ENCODE results near the gene CFAP53. TPM values are rescaled to one million over a fixed set of nuclear protein-coding genes. Genes with fewer than 3 reads are reported as not detected.

CFAP53 gene
- total RNA-seq: 0.35 TPM
- under 1 TPM in 1 of 4 donors, not detected in 3; 0.27 TPM for polyA plus RNA-seq

DNA sequence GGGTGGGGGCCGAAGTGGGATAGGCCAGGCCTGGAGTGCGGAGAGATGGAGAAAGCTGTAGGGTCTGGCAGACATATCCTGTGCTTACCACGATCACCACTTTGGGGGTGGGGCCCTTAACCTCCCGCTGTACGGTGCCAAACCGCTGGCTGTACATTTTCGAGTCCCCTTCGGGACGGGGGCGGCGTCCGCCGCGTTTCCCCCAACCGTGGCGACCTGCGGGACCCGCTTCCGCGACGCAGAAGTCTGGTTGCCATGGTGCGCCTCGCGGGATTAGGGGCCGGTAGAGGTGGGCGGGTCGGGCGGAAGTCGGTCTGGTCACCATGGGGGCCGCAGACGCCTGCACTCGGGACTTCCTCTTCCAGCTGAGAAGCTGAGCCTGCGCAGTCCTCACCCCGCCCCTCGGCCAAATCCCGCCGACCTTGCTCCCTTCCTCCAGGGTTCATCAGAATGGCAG lies at the start of gene CFAP53:
Gene CFAP53 (minus strand): TSS at position 248 of the 457 bp plus-strand sequence. CDS start 91 bp downstream, at position 157.
- H3K27ac Mint-ChIP-seq: peak within 1 kb of the TSS; percentile 29 to 89 (median 85)
- peak within 1 kb of the TSS; percentile 79 to 94 (median 88) for H3K4me3 Mint-ChIP-seq
- peaks cover 10% of the 10 kb centered on the region for H3K27me3 Mint-ChIP-seq
- ATAC-seq (ENCODE audit: low read depth in 2 of 2): peak; percentile 87 to 93
- Histone ChIP-seq H3K4me3 (ENCODE audit: low read depth, low read length) (peak within 1 kb of the TSS; percentile 67), H3K27ac (ENCODE audit: insufficient read depth, low read length, poor library complexity, severe bottlenecking) (peak within 1 kb of the TSS; percentile 50), H3K27me3 (ENCODE audit: control insufficient read depth, insufficient read depth, low read length) (no peaks in the 10 kb centered on the region), H3K4me1 (ENCODE audit: control insufficient read depth, insufficient read depth, low read length, poor library complexity, severe bottlenecking) (peaks cover 26% of the 10 kb centered on the region), H3K36me3 (ENCODE audit: control insufficient read depth, insufficient read depth, low read length) (peaks cover 19% of the 10 kb centered on the region), H3K9me3 (ENCODE audit: control insufficient read depth in 2 of 2, low read length in 2 of 2) (no peaks in the 10 kb centered on the region)
- no peaks in the 10 kb centered on the region for H3K9me3 Mint-ChIP-seq
- peak; percentile 77 to 92 (median 79) for DNase-seq
- peaks cover 13% of the 10 kb centered on the region for H3K36me3 Mint-ChIP-seq
- peaks cover 6 to 31% (median 20%) of the 10 kb centered on the region in 4 donors for H3K4me1 Mint-ChIP-seq

GRCh38 chr18:50315100-50315871 lies 49.0 kb upstream of the CFAP53 start:
- Histone ChIP-seq H3K9me3 (ENCODE audit: control insufficient read depth in 2 of 2, low read length in 2 of 2) (no peaks in the 10 kb centered on the region), H3K36me3 (ENCODE audit: control insufficient read depth, insufficient read depth, low read length) (no peaks in the 10 kb centered on the region), H3K27ac (ENCODE audit: insufficient read depth, low read length, poor library complexity, severe bottlenecking) (no peak overlapping the region), H3K4me1 (ENCODE audit: control insufficient read depth, insufficient read depth, low read length, poor library complexity, severe bottlenecking) (no peaks in the 10 kb centered on the region), H3K27me3 (ENCODE audit: control insufficient read depth, insufficient read depth, low read length) (peaks cover 33% of the 10 kb centered on the region), H3K4me3 (ENCODE audit: low read depth, low read length) (no peak overlapping the region)
- peaks cover 68% of the 10 kb centered on the region for H3K27me3 Mint-ChIP-seq
- DNase-seq (no peak), ATAC-seq (ENCODE audit: low read depth in 2 of 2) (no peak)
- H3K4me3 Mint-ChIP-seq: no peak overlapping the region
- H3K9me3 Mint-ChIP-seq: peaks cover 0 to 1% (median 0%) of the 10 kb centered on the region in 7 donors
- H3K27ac Mint-ChIP-seq: no peak overlapping the region
- no peaks in the 10 kb centered on the region for H3K4me1 Mint-ChIP-seq
- H3K36me3 Mint-ChIP-seq: no peaks in the 10 kb centered on the region

- Mint-ChIP-seq H3K4me1 (no peaks in the 10 kb centered on the region), H3K9me3 (peaks cover 0 to 1% (median 0%) of the 10 kb centered on the region in 7 donors), H3K27ac (no peak overlapping the region), H3K4me3 (no peak overlapping the region), H3K36me3 (no peaks in the 10 kb centered on the region), H3K27me3 (peaks cover 64% of the 10 kb centered on the region)
- ATAC-seq (ENCODE audit: low read depth in 2 of 2) (no peak), DNase-seq (no peak)
- Histone ChIP-seq H3K9me3 (ENCODE audit: control insufficient read depth in 2 of 2, low read length in 2 of 2) (no peaks in the 10 kb centered on the region), H3K36me3 (ENCODE audit: control insufficient read depth, insufficient read depth, low read length) (no peaks in the 10 kb centered on the region), H3K27me3 (ENCODE audit: control insufficient read depth, insufficient read depth, low read length) (peaks cover 28% of the 10 kb centered on the region), H3K4me3 (ENCODE audit: low read depth, low read length) (no peak overlapping the region), H3K27ac (ENCODE audit: insufficient read depth, low read length, poor library complexity, severe bottlenecking) (no peak overlapping the region), H3K4me1 (ENCODE audit: control insufficient read depth, insufficient read depth, low read length, poor library complexity, severe bottlenecking) (no peaks in the 10 kb centered on the region)
Measured at GRCh38 chr18:50313873-50314460, 47.7 kb upstream of the CFAP53 start.

DNA sequence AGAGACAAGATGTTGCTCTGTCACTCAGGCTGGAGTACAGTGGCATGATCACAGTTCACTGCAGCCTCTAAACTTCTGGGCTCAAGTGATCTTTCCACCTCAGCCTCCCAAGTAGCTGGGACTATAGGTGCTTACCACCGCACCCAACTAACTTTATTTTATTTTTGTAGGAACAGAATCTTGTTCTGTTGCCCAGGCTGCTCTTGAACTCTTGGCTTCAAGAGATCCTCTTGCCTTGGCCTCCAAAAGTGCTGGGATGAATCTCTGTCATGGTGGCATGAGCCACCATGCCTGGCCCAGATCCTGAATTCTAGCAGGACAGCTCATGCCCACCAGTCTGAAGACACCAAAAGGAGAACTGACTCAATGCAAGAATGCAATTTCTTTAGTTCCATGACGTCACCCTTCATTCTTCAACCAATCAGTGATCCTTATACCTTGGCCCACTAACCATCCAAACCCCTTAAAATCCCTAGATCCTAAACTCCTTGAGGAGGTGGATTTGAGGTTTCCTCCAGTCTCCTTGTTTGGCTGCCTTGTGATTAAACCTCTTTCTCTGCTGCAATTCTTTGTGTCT lies 46.8 kb upstream of the CFAP53 start:
- no peak overlapping the region for H3K27ac ChIP-seq (ENCODE audit: insufficient read depth, low read length, poor library complexity, severe bottlenecking)
- H3K9me3 ChIP-seq (ENCODE audit: control insufficient read depth in 2 of 2, low read length in 2 of 2): no peaks in the 10 kb centered on the region
- H3K27ac Mint-ChIP-seq: no peak overlapping the region
- no peaks in the 10 kb centered on the region for H3K36me3 Mint-ChIP-seq
- DNase-seq (no peak), ATAC-seq (ENCODE audit: low read depth in 2 of 2) (no peak)
- no peaks in the 10 kb centered on the region for H3K36me3 ChIP-seq (ENCODE audit: control insufficient read depth, insufficient read depth, low read length)
- peaks cover 0 to 3% (median under 1%) of the 10 kb centered on the region in 4 donors for H3K4me1 Mint-ChIP-seq
- peaks cover 25% of the 10 kb centered on the region for H3K27me3 ChIP-seq (ENCODE audit: control insufficient read depth, insufficient read depth, low read length)
- H3K4me1 ChIP-seq (ENCODE audit: control insufficient read depth, insufficient read depth, low read length, poor library complexity, severe bottlenecking): peaks cover 2% of the 10 kb centered on the region
- H3K4me3 ChIP-seq (ENCODE audit: low read depth, low read length): no peak overlapping the region
- no peak overlapping the region for H3K4me3 Mint-ChIP-seq
- peaks cover 0 to 3% (median 0%) of the 10 kb centered on the region in 7 donors for H3K9me3 Mint-ChIP-seq
- H3K27me3 Mint-ChIP-seq: peaks cover 62% of the 10 kb centered on the region

DNA sequence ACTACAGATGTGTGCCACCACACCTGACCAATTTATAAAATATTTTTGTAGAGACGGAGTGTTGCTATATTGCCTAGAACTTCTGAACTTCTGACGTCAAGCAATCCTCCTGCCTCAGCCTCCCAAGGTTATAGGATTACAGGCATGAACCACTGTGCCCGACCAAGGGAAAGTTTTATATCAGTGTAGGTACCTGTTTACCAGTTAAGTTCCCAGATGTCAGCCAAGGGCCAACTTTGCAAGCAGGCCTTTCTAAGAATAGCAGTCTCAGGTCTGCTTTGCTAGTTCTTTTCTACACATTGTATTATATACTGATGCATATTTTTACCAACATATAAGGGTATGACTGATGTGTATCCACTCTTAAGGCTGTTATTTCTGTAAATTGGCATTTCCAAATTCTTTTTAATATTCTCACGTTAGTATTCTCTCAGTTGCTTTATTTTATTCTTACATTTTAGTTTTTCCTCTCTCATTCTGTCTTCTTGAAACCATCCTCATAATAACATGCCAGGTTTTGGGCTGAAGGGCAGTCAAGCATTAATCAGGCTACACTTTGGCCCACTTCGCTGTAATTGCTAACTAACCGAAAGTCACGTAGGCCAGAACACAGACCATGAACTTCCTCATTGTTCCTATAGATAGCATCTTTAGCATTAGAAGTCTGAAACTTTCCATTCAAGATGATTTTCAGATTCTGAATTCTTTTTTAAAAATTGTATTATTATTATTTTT lies 46.2 kb upstream of the CFAP53 start:
- no peak overlapping the region for H3K27ac Mint-ChIP-seq
- H3K4me3 Mint-ChIP-seq: peak overlapping the region in 2 of 4 donors; percentile 2 to 59
- Histone ChIP-seq H3K27ac (ENCODE audit: insufficient read depth, low read length, poor library complexity, severe bottlenecking) (no peak overlapping the region), H3K4me3 (ENCODE audit: low read depth, low read length) (no peak overlapping the region), H3K27me3 (ENCODE audit: control insufficient read depth, insufficient read depth, low read length) (peaks cover 22% of the 10 kb centered on the region), H3K9me3 (ENCODE audit: control insufficient read depth in 2 of 2, low read length in 2 of 2) (no peaks in the 10 kb centered on the region), H3K36me3 (ENCODE audit: control insufficient read depth, insufficient read depth, low read length) (no peaks in the 10 kb centered on the region), H3K4me1 (ENCODE audit: control insufficient read depth, insufficient read depth, low read length, poor library complexity, severe bottlenecking) (peaks cover 9% of the 10 kb centered on the region)
- peaks cover 67% of the 10 kb centered on the region for H3K27me3 Mint-ChIP-seq
- H3K36me3 Mint-ChIP-seq: no peaks in the 10 kb centered on the region
- H3K4me1 Mint-ChIP-seq: peaks cover 0 to 10% (median 5%) of the 10 kb centered on the region in 4 donors
- DNase-seq (no peak), ATAC-seq (ENCODE audit: low read depth in 2 of 2) (no peak)
- peaks cover 0 to 3% (median 0%) of the 10 kb centered on the region in 7 donors for H3K9me3 Mint-ChIP-seq

DNA sequence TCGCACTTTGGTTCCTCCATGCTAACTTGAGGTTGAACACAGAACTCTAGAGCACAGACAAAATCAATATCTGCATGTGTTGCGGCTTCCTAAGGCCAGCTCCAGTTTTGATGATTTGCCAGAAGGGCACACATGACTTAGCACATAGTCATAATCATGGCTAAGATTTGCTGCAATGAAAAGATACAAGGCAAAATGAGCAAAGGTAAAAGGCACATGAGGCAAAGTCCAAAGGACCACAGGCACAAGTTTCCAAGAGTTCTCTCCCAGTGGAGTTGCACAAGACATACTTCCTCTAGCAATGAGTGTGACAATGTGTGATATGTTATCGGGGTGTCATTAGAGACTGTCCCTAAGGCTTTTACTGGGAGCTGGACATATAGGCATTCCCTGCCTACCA lies 45.4 kb upstream of the CFAP53 start:
- H3K36me3 Mint-ChIP-seq: no peaks in the 10 kb centered on the region
- peaks cover 0 to 3% (median 0%) of the 10 kb centered on the region in 7 donors for H3K9me3 Mint-ChIP-seq
- peaks cover 62% of the 10 kb centered on the region for H3K27me3 Mint-ChIP-seq
- Histone ChIP-seq H3K36me3 (ENCODE audit: control insufficient read depth, insufficient read depth, low read length) (no peaks in the 10 kb centered on the region), H3K9me3 (ENCODE audit: control insufficient read depth in 2 of 2, low read length in 2 of 2) (no peaks in the 10 kb centered on the region), H3K4me1 (ENCODE audit: control insufficient read depth, insufficient read depth, low read length, poor library complexity, severe bottlenecking) (peaks cover 14% of the 10 kb centered on the region), H3K27me3 (ENCODE audit: control insufficient read depth, insufficient read depth, low read length) (peaks cover 23% of the 10 kb centered on the region), H3K27ac (ENCODE audit: insufficient read depth, low read length, poor library complexity, severe bottlenecking) (no peak overlapping the region), H3K4me3 (ENCODE audit: low read depth, low read length) (no peak overlapping the region)
- ATAC-seq (ENCODE audit: low read depth in 2 of 2) (no peak), DNase-seq (no peak)
- no peak overlapping the region for H3K27ac Mint-ChIP-seq
- H3K4me3 Mint-ChIP-seq: no peak overlapping the region
- peaks cover 0 to 17% (median 5%) of the 10 kb centered on the region in 4 donors for H3K4me1 Mint-ChIP-seq

GRCh38 chr18:50310080-50310479 lies 43.8 kb upstream of the CFAP53 start:
- Histone ChIP-seq H3K4me1 (ENCODE audit: control insufficient read depth, insufficient read depth, low read length, poor library complexity, severe bottlenecking) (peaks cover 14% of the 10 kb centered on the region), H3K4me3 (ENCODE audit: low read depth, low read length) (no peak overlapping the region), H3K9me3 (ENCODE audit: control insufficient read depth in 2 of 2, low read length in 2 of 2) (peaks cover 2 to 4% of the 10 kb centered on the region in 2 experiments), H3K27ac (ENCODE audit: insufficient read depth, low read length, poor library complexity, severe bottlenecking) (no peak overlapping the region), H3K27me3 (ENCODE audit: control insufficient read depth, insufficient read depth, low read length) (peaks cover 21% of the 10 kb centered on the region), H3K36me3 (ENCODE audit: control insufficient read depth, insufficient read depth, low read length) (no peaks in the 10 kb centered on the region)
- Mint-ChIP-seq H3K4me3 (peak overlapping the region in 1 of 4 donors; percentile 37), H3K9me3 (peaks cover 0 to 3% (median 3%) of the 10 kb centered on the region in 7 donors), H3K27ac (no peak overlapping the region), H3K27me3 (peaks cover 62% of the 10 kb centered on the region), H3K4me1 (peaks cover 0 to 17% (median 5%) of the 10 kb centered on the region in 4 donors), H3K36me3 (no peaks in the 10 kb centered on the region)
- ATAC-seq (ENCODE audit: low read depth in 2 of 2): no peak
- DNase-seq: no peak
